Measurements from ENCODE around the gene TMED1. TPM values are rescaled to one million over a fixed set of nuclear protein-coding genes. Genes with fewer than 3 reads are reported as not detected.
A peak's percentile ranks its signal among the peaks of the same experiment; 100 is the strongest.
"Not testable (repeated sequence)": the region's sequence is repeated elsewhere in the genome, so short reads cannot be mapped to it uniquely, and the experiment has no call there.

Gene TMED1
- total and polyA plus RNA-seq, 5 experiments from 2014 or later = 6.7 to 26.3 (median 23.7) TPM

DNA sequence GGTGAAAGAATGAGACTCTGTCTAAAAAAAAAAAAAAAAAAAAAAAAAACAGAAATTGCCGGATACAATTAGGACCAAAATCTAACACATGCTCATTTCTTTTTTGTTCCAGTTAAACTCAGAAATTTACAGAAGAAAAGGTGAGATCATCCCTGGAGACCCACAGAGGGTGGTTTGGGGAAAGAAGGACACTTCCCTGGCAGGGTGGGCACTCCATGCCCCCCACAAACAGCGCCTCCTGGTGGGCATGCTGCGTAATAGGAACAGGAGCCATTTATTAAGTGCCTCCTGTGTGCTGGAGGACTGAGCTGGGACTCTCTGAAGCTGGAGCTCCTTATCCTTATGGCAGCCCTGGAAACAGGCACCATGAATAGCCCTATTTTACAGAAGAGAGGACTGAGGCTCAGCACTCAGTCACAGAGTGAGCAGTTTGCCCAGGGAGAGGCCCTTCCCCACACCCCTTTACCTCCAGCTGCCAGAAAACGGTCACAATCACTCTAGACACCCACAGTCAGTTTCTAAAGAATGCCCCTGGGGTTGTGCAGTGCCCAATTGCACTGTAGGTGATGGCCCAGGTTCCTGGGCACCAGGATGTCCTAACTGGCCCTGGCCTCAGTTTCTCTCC, 22.3 kb upstream of the TMED1 start:
- H3K9me3 Mint-ChIP-seq = no peaks in the 10 kb centered on the region
- H3K27ac Mint-ChIP-seq = peak overlapping the region in 1 of 10 donors; percentile 24

DNA sequence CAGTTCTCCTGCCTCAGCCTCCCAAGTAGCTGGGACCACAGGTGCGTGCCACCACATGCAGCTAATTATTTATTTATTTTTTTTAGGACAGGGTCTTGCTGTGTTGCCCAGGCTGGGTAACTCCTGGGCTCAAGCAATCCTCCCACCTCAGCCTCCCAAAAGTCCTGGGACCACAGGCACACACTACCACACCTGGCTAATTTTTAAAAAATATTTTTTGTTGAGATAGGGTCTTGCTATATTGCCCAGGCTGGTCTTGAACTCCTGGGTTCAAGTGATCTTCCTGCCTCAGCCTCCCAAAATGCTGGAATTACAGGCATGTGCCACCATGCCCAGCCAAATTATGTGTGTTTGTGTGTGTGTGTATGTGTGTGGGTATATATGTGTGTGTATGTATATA, 20.9 kb upstream of the TMED1 start:
- H3K36me3 Mint-ChIP-seq, H3K9me3 Mint-ChIP-seq, H3K4me3 Mint-ChIP-seq, H3K27me3 Mint-ChIP-seq, H3K4me1 Mint-ChIP-seq, DNase-seq, ATAC-seq: not testable (repeated sequence)
- POLR2A ChIA-PET = interaction anchor here (0.6 kb wide), 1 partner anchor 142 kb away, joined by 4 read pairs; no protein-coding TSS in a partner anchor
- peak overlapping the region in 1 of 10 donors; percentile 43 for H3K27ac Mint-ChIP-seq

More for the DNA sequence above, 22.3 kb upstream of the TMED1 start:
- no peak overlapping the region for H3K4me3 Mint-ChIP-seq
- peaks cover 1 to 11% (median 3%) of the 10 kb centered on the region in 4 donors for H3K4me1 Mint-ChIP-seq
- H3K27me3 Mint-ChIP-seq = no peaks in the 10 kb centered on the region
- DNase-seq (peak in 5 of 10 donors; percentile 31 to 54 (median 36)), ATAC-seq (peak; percentile 36 to 42)
- no peaks in the 10 kb centered on the region for H3K36me3 Mint-ChIP-seq
- POLR2A ChIA-PET = interaction anchor here (0.5 to 1.1 kb wide), 3 partner anchors 99 to 270 kb away, joined by 3 read pairs; no protein-coding TSS in a partner anchor

DNA sequence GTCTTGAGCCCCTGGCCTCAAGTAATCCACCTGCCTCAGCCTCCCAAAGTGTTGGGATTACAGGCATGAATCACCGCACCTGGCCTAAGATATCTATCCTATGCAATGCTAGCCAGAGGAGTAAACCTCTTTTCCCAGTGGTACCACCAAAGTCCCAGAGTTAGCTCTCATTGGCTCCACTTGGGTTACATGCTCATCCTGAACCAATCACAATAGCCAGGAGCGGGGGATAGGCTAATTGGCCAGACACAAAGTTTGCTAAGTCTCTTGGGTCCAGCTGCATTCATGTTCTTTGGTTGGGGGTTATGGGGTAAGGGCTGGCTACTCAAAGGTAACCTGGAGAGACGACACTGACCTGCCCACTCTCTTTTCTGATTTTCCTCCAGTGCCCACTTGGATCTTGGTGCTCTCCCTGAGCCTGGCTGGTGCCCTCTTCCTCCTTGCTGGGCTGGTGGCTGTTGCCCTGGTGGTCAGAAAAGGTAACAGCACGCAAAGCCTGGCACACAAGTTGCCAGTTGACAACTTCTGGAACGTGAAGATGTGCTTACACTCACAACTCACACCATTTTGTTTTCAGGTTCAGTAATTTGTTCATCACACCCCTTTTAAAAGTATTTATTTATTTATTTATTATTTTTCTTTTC, 20.0 kb upstream of the TMED1 start:
- Mint-ChIP-seq H3K36me3 (no peaks in the 10 kb centered on the region), H3K27ac (peak overlapping the region in 2 of 10 donors; percentile 52 to 62), H3K27me3 (no peaks in the 10 kb centered on the region), H3K4me1 (peaks cover 0 to 3% (median under 1%) of the 10 kb centered on the region in 4 donors), H3K9me3 (no peaks in the 10 kb centered on the region), H3K4me3 (no peak overlapping the region)
- POLR2A ChIA-PET = no interaction called here
- no peak for DNase-seq
- ATAC-seq = peak in 1 of 2 donors; percentile 33

DNA sequence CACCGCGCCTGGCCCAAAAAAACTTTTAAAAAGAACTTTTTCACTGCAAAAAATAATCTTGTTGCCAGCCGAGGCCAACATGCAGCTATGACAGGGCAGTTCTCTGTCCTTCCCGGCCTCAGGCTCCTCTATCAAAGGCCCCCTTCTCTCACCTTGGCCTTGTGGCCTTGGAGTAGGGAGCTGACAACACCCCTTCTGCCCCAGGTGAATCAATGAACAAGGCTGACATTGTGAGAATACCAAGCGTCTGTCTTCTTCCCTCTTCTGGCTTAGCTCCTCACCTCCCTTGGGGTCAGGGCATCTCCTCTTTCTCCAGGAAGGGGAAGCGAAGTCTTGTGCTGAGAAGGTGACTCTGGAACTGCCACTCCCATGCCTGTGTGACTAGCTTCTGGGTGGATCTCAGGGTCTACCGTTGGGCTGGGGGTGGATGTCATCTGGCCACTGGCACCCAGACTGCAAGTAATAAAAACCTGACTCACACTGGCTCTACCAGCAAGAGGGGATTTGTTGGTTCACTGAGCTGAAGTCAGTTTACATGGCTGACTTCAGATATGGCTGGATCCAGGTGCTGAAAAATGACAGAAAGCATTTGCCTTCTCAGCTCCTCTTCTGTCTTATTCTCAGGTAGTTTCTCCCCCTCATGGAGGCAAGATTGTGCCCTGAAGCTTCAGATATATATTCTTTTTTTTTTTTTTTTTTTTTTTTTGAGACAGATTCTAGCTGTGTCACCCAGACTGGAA, 18.5 kb upstream of the TMED1 start:
- ATAC-seq (no peak), DNase-seq (no peak)
- Mint-ChIP-seq H3K9me3 (no peaks in the 10 kb centered on the region), H3K4me1 (peaks cover 0 to 1% (median 0%) of the 10 kb centered on the region in 4 donors), H3K27ac (no peak overlapping the region), H3K27me3 (no peaks in the 10 kb centered on the region), H3K36me3 (no peaks in the 10 kb centered on the region), H3K4me3 (no peak overlapping the region)
- POLR2A ChIA-PET = interaction anchor here (0.6 kb wide), 1 partner anchor 100 kb away, joined by 4 read pairs; no protein-coding TSS in a partner anchor

DNA sequence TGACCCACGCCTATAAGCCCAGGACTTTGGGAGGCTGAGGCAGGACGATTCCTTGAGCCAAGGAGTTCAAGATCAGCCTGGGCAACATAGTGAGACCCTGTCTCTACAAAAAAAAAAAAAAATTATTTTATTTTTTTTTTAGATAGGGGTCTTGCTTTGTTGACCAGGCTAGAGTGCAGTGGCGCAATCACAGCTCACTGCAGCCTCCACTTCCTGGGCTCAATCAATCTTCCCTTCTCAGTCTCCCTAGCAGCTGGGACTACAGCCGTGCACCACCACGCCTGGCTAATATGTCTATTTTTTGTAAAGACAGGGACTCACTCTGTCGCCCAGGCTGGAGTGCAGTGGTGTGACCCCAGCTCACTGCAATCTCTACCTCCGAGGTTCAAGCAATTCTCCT, 16.9 kb upstream of the TMED1 start:
- peaks cover 1 to 9% (median 7%) of the 10 kb centered on the region in 4 donors for H3K4me1 Mint-ChIP-seq
- H3K9me3 Mint-ChIP-seq = peaks cover 0 to 3% (median 0%) of the 10 kb centered on the region in 9 donors
- peak overlapping the region in 1 of 10 donors; percentile 58 for H3K27ac Mint-ChIP-seq
- POLR2A ChIA-PET = interaction anchor here (0.7 to 0.9 kb wide), 2 partner anchors 9 to 18 kb away, joined by 3 to 5 read pairs; no protein-coding TSS in a partner anchor
- ATAC-seq (no peak), DNase-seq (peak in 1 of 10 donors; percentile 24)
- H3K36me3 Mint-ChIP-seq = no peaks in the 10 kb centered on the region
- no peaks in the 10 kb centered on the region for H3K27me3 Mint-ChIP-seq
- H3K4me3 Mint-ChIP-seq = no peak overlapping the region

DNA sequence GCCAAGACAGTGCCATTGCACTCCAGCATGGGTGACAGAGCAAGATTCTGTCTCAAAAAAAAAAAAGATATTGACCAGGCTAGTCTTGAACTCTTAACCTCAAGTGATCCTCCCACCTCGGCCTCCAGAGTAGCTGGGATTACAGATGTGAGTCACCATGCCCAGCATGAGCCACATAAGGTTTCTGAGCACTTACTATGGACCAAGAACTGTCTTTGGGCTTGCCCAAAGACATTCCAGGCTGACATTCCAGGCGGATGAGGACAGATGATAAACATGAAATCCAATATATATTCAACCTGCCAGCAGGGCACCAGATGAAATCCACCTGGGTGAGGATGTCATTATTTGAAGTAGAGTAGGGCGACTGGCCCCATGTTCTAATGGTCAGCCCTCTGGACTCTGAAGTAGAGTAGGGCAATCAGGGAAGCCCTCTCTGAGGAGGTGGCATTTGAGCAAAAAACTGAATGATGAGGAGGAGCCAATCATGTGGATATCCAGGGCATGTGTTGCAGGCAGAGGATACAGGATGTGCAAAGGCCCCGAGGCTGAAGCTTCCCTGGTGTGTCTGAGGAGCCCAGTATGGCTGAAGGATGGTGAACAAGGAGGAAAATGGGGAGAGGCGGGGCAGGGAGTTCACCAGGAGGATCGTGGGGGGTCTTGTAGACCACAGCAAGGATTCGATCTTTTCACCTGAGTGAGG, 16.2 kb upstream of the TMED1 start:
- H3K27ac Mint-ChIP-seq = no peak overlapping the region
- no peak overlapping the region for H3K4me3 Mint-ChIP-seq
- peaks cover 1 to 11% (median 8%) of the 10 kb centered on the region in 4 donors for H3K4me1 Mint-ChIP-seq
- DNase-seq (no peak), ATAC-seq (no peak)
- no peaks in the 10 kb centered on the region for H3K27me3 Mint-ChIP-seq
- no peaks in the 10 kb centered on the region for H3K36me3 Mint-ChIP-seq
- peaks cover 0 to 5% (median 0%) of the 10 kb centered on the region in 9 donors for H3K9me3 Mint-ChIP-seq
- POLR2A ChIA-PET = interaction anchor here (0.6 kb wide), 1 partner anchor 314 kb away, joined by 7 read pairs; no protein-coding TSS in a partner anchor

DNA sequence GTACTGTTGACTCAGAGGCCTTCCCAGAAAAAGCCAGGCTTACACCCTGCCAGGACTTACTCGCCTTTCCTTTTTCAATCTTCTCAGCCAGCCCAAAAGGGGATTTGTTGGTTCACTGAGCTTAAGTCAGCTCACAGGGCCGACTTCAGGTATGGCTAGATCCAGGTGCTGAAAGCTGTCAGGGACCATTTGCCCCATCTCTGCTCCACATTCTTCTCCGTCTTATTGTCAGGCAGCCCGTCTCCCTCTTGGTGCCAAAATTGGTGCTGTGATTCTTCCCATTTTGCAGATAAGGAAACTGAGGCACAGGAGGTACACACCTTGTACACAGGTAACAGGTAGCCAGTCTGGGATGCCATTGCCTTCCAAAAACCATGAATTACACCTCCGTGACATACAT, 14.6 kb upstream of the TMED1 start:
- DNase-seq (no peak), ATAC-seq (no peak)
- peaks cover 1 to 11% (median 8%) of the 10 kb centered on the region in 4 donors for H3K4me1 Mint-ChIP-seq
- H3K4me3 Mint-ChIP-seq = no peak overlapping the region
- peaks cover 0 to 4% (median 4%) of the 10 kb centered on the region in 3 donors for H3K36me3 Mint-ChIP-seq
- POLR2A ChIA-PET = interaction anchor here (1.9 kb wide), 1 partner anchor 15 kb away, joined by 5 read pairs; the partner anchor contains the start of gene TMED1
- H3K9me3 Mint-ChIP-seq = peaks cover 0 to 13% (median 4%) of the 10 kb centered on the region in 9 donors
- H3K27ac Mint-ChIP-seq = no peak overlapping the region
- no peaks in the 10 kb centered on the region for H3K27me3 Mint-ChIP-seq

DNA sequence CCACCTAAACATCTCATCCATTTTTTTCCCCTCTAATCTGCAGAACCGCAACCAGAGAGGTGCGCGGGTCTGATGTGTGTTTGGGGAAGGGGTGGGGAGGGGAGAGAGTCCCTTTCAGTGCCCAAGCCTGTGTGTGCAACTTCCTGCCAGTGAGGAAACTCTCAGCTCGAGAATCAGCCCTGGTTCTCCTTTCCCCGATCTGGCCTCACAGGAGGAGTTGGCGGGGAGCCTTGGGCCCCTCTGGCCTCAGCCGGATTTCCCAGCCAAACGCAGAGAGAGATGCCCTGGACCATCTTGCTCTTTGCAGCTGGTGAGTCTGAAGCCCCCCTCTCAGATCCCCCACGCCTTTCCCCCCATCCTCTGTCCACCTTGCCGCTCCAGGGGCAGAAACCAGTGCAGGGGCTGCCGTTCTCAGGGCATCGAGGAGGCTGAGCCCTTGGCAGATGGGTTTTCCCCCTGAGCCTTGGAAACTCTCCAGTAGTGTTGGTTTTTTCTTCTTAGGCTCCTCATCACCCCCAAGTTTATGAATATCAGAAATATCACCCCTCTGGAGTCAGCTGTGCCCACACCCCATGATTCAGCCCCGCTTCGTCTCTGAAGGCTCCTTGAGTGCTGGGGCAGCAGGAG, 12.3 kb upstream of the TMED1 start, which contains the start of gene C19orf38:
Gene C19orf38, plus strand, starts transcription at position 186 of the 627 bp plus-strand sequence. Its CDS starts 94 bp downstream, at position 280.
- Mint-ChIP-seq H3K27me3 (peaks cover 0 to 3% (median 0%) of the 10 kb centered on the region in 5 donors), H3K4me1 (peaks cover 1 to 11% (median 8%) of the 10 kb centered on the region in 4 donors), H3K36me3 (peaks cover 0 to 4% (median 4%) of the 10 kb centered on the region in 3 donors), H3K9me3 (peaks cover 0 to 15% (median 4%) of the 10 kb centered on the region in 9 donors), H3K27ac (peak within 1 kb of the TSS in 3 of 10 donors; percentile 35 to 56 (median 37)), H3K4me3 (peak within 1 kb of the TSS; percentile 26 to 67 (median 36))
- POLR2A ChIA-PET = interaction anchor here (1.4 kb wide), 1 partner anchor 13 kb away, joined by 3 read pairs; the partner anchor contains the start of gene TMED1
- ATAC-seq = peak in 1 of 2 donors; percentile 52
- no peak for DNase-seq

DNA sequence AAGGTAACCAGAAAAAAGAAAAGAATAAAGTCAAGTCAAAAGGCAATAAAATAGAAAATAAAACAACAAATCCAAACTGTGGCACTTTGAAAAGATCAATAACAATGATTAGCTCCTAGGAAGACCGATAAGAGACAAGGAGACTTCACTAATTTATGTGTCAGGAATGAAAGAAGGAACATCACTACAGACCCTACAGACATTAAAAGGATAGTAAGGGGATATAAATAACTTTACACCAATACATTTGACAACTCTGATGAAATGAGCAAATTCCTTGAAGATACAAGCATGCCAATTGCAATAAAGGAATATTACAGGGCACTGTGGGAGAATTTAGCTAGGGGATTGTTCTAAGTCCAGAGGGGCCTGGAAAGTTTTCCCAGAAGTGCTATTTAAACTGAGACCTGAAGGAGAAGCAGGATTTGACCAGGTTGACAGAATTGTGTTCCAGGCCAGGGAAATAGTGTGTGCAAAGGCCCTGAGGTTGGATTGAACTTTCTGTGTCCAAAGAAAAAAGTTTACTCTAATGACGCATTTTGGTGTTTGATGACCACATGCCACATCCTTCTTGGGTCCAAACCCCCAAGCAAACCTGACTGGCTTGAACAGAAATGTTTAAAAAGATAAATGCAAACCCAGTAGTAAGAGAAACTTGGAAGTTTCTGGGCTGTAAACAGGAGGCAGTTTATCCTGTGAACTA, 10.6 kb upstream of the TMED1 start:
- POLR2A ChIA-PET = no interaction called here
- no peak for DNase-seq
- Mint-ChIP-seq H3K36me3 (peaks cover 0 to 4% (median 4%) of the 10 kb centered on the region in 3 donors), H3K27me3 (peaks cover 0 to 4% (median 0%) of the 10 kb centered on the region in 5 donors), H3K4me1 (peaks cover 1 to 11% (median 8%) of the 10 kb centered on the region in 4 donors), H3K9me3 (peaks cover 0 to 15% (median 4%) of the 10 kb centered on the region in 9 donors), H3K27ac (peak overlapping the region in 1 of 10 donors; percentile 24), H3K4me3 (no peak overlapping the region)
- no peak for ATAC-seq

DNA sequence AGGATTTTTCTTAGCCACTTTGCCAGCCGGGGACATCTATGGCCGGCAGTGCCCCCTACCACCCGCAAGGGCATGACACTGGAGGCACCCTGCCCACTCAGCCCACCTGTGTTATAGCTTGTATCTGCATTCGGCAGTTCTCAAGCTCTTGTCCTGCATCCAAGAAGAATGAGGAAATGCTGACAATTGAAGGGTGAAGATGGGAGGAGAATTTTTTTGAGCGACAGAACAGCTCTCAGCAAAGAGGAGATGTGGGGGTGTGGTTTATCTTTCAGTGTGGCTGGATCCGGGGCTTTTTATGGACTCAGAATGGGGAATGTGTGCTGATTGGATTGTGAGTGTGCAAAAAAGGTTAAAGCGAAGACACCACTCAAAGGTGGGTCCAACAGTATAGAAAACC, 6.8 kb upstream of the TMED1 start:
- peaks cover 0 to 17% (median 6%) of the 10 kb centered on the region in 9 donors for H3K9me3 Mint-ChIP-seq
- H3K27me3 Mint-ChIP-seq = peaks cover 0 to 4% (median 0%) of the 10 kb centered on the region in 5 donors
- H3K36me3 Mint-ChIP-seq = peaks cover 0 to 4% (median 4%) of the 10 kb centered on the region in 3 donors
- ATAC-seq = no peak
- H3K27ac Mint-ChIP-seq = no peak overlapping the region
- POLR2A ChIA-PET = interaction anchor here (0.6 kb wide), 1 partner anchor 28 kb away, joined by 3 read pairs; no protein-coding TSS in a partner anchor
- DNase-seq = no peak
- H3K4me1 Mint-ChIP-seq = peaks cover 0 to 3% (median 2%) of the 10 kb centered on the region in 4 donors
- H3K4me3 Mint-ChIP-seq = no peak overlapping the region
